Osteoblast (primary cell): Measurements from ENCODE around the gene SND1. TPM values are rescaled to one million over a fixed set of nuclear protein-coding genes. Genes with fewer than 3 reads are reported as not detected.

Source experiments
- DNase-seq: peaks from one replicate; pipeline ENCODE4 v3.0.0; 2011; ENCODE audit warnings: low spot score, mixed read lengths; ENCODE audit not compliant: insufficient read length; ENCODE audit errors: missing footprints
- H2AFZ ChIP-seq: 2 replicates; pipeline ENCODE4 v1.6.0; 2011; ENCODE audit warnings: mild to moderate bottlenecking, low read length
- H3K27ac ChIP-seq: 2 replicates; pipeline ENCODE4 v1.5.1; 2011; ENCODE audit warnings: mild to moderate bottlenecking, low read depth, low read length, moderate library complexity
- H3K27me3 ChIP-seq: 2 replicates; pipeline ENCODE4 v1.6.0; 2012; ENCODE audit warnings: mild to moderate bottlenecking, control low read depth, inconsistent platforms, low read length, moderate library complexity; ENCODE audit not compliant: insufficient read depth
- H3K36me3 ChIP-seq: 2 replicates; pipeline ENCODE4 v1.5.1; 2011; ENCODE audit warnings: mild to moderate bottlenecking, low read length, control low read depth, moderate library complexity; ENCODE audit not compliant: insufficient read depth
- H3K4me1 ChIP-seq: 2 replicates; pipeline ENCODE4 v1.5.1; 2011; ENCODE audit warnings: mild to moderate bottlenecking, low read length, control low read depth, moderate library complexity; ENCODE audit not compliant: insufficient read depth
- H3K4me2 ChIP-seq: 2 replicates; pipeline ENCODE4 v1.6.0; 2011; ENCODE audit warnings: mild to moderate bottlenecking, low read length; ENCODE audit not compliant: insufficient read depth
- H3K4me3 ChIP-seq: fragments of 200-600 bp; sonication (generic); 3 replicates; pipeline ENCODE4 v1.5.1; 2012; ENCODE audit warnings: mild to moderate bottlenecking, low read length, inconsistent platforms; ENCODE audit not compliant: insufficient read depth
- H3K79me2 ChIP-seq: 2 replicates; pipeline ENCODE4 v1.6.0; 2012; ENCODE audit warnings: mild to moderate bottlenecking, low read length, control low read depth, inconsistent platforms; ENCODE audit not compliant: insufficient read depth
- H3K9me3 ChIP-seq: 2 replicates; pipeline ENCODE4 v1.5.1; 2011; ENCODE audit warnings: low read depth, low read length, control low read depth
- H4K20me1 ChIP-seq: 2 replicates; pipeline ENCODE4 v1.6.0; 2012; ENCODE audit warnings: mild to moderate bottlenecking, low read length, control low read depth; ENCODE audit not compliant: insufficient read depth
- total RNA-seq: library from RNA; depleted of rRNA; stranded (reverse); fragments of >200 nt; gene quantifications from 2 replicates; pipeline ENCODE4 v1.2.3, GENCODE V29; 2012
- TF ChIP-seq, protein P1 (sequence below): IDR thresholded peaks from 2 replicates; pipeline ENCODE4 v1.5.1; 2011; ENCODE audit warnings: mild to moderate bottlenecking, low read depth, low read length, moderate library complexity; ENCODE audit errors: extremely low read depth

Gene SND1
- total RNA-seq, 1 donor = 257 TPM

DNA sequence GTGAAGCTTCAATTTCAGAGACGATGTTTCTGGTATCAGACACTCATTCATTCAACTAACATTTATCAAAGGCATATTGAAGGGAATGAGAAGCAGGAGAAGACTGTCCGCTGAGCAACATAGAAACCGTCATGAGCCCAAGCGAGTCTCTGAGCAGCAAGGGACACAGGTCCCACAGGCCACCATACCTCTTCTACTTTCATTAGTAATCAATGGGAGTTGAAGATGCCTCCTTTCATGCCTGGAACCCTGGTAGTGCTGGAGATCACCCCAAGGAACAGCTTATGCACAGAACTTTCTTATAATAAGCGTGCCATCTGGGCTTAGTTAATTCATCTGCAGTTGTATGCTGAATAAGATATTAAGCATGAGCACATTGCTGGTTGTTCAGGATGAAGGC is 35.3 kb upstream of the SND1 start:
- Histone ChIP-seq H3K27me3 (peaks cover 72% of the 10 kb centered on the region), H3K27ac (no peak overlapping the region)
- TF ChIP-seq, protein P1, sequence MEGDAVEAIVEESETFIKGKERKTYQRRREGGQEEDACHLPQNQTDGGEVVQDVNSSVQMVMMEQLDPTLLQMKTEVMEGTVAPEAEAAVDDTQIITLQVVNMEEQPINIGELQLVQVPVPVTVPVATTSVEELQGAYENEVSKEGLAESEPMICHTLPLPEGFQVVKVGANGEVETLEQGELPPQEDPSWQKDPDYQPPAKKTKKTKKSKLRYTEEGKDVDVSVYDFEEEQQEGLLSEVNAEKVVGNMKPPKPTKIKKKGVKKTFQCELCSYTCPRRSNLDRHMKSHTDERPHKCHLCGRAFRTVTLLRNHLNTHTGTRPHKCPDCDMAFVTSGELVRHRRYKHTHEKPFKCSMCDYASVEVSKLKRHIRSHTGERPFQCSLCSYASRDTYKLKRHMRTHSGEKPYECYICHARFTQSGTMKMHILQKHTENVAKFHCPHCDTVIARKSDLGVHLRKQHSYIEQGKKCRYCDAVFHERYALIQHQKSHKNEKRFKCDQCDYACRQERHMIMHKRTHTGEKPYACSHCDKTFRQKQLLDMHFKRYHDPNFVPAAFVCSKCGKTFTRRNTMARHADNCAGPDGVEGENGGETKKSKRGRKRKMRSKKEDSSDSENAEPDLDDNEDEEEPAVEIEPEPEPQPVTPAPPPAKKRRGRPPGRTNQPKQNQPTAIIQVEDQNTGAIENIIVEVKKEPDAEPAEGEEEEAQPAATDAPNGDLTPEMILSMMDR = no peak

DNA sequence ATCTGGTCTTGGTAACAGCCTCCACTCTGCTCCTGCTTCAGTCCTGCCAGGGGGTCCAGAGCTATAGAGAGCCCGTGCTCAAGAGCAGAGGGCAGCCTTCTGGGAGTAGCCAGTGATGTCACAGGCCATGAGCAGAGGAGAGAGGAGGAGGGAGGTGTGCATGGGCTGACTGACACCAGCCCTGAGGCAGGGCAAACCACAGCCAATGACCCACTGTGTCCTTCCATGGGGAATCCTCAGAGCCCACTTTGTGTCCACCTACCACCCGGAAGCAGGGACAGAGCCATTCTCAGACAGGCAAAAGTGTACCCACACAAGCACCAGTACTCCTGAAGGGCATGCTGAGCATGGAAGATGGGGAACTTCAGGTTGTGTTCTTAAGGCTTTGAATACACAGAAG is 34.0 kb upstream of the SND1 start, which contains the start of gene PAX4:
Gene PAX4 (minus strand): TSS at position 101 of the 400 bp plus-strand sequence. CDS start 2,214 bp downstream, outside the sequence.
- H3K9me3 ChIP-seq = no peaks in the 10 kb centered on the region
- TF ChIP-seq, protein P1 = no peak
- H3K4me1 ChIP-seq = no peaks in the 10 kb centered on the region
- H3K27me3 ChIP-seq = peaks cover 83% of the 10 kb centered on the region
- no peak within 1 kb of the TSS for H3K4me2 ChIP-seq
- no peak for DNase-seq
- H3K27ac ChIP-seq = no peak within 1 kb of the TSS
- H4K20me1 ChIP-seq = peaks cover 2% of the 10 kb centered on the region
- no peak within 1 kb of the TSS for H3K4me3 ChIP-seq
- no peaks in the 10 kb centered on the region for H3K79me2 ChIP-seq
- H2AFZ ChIP-seq = no peak within 1 kb of the TSS
- H3K36me3 ChIP-seq = no peaks in the 10 kb centered on the region

More for the DNA sequence above, 35.3 kb upstream of the SND1 start:
- Histone ChIP-seq H3K36me3 (no peaks in the 10 kb centered on the region), H3K4me3 (no peak overlapping the region), H3K79me2 (no peaks in the 10 kb centered on the region), H4K20me1 (peaks cover 2% of the 10 kb centered on the region), H2AFZ (no peak overlapping the region), H3K4me1 (no peaks in the 10 kb centered on the region), H3K9me3 (no peaks in the 10 kb centered on the region), H3K4me2 (no peak overlapping the region)
- no peak for DNase-seq

- Histone ChIP-seq H2AFZ (no peak overlapping the region), H3K4me2 (no peak overlapping the region), H3K4me3 (no peak overlapping the region), H4K20me1 (peaks cover 2% of the 10 kb centered on the region), H3K4me1 (no peaks in the 10 kb centered on the region), H3K27me3 (peaks cover 84% of the 10 kb centered on the region), H3K79me2 (no peaks in the 10 kb centered on the region), H3K9me3 (no peaks in the 10 kb centered on the region), H3K27ac (no peak overlapping the region), H3K36me3 (no peaks in the 10 kb centered on the region)
- TF ChIP-seq, protein P1 = no peak
- no peak for DNase-seq
These were observed 33.2 kb upstream of the SND1 start for GRCh38 chr7:127618775-127619174.

DNA sequence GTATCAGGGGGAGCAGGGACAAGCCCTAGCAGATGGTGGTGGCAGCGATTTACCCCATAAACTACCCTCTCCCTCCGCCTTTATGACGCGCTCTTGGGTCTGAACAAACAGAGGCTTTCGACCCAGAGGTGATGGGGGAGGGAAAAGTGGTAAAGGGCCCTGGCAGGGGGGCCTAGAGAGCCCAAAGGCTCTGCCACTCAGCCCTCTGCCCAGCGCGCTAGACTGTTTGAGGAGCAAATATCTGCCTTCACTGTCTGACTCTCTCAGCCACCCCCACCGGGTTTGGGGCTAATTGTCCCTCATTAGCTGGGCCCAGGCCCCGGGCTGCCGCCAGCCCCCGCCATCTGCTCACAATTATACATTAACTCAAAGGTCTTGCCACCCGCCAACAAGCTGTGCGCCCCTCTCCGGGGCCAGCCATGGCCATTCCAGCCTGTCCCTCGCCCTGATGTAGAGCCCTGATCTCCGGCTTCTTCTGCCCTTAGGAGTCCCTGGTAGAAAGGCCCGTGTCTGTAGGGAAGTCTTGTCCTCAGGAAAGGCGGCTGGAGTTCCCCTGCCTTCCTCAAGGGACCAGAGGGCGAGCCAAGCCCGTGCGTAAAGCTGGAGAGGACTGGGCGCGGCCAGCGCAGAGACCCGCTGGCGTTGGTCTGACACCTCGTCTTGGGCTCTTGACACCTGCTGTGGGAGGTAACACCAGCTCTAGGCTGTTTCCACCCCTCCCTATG is 32.2 kb upstream of the SND1 start:
- H3K27me3 ChIP-seq = peaks cover 81% of the 10 kb centered on the region
- H3K4me1 ChIP-seq = no peaks in the 10 kb centered on the region
- DNase-seq = no peak
- peaks cover 2% of the 10 kb centered on the region for H4K20me1 ChIP-seq
- no peaks in the 10 kb centered on the region for H3K79me2 ChIP-seq
- H3K4me3 ChIP-seq = no peak overlapping the region
- TF ChIP-seq, protein P1 = no peak
- no peak overlapping the region for H2AFZ ChIP-seq
- H3K9me3 ChIP-seq = no peaks in the 10 kb centered on the region
- H3K4me2 ChIP-seq = no peak overlapping the region
- no peaks in the 10 kb centered on the region for H3K36me3 ChIP-seq
- no peak overlapping the region for H3K27ac ChIP-seq
